ENCODE data around the gene DACT3.

GRCh38 chr19:46618670-46619231 is 42.2 kb downstream of the DACT3 start:
- TF ChIP-seq CTCF (IDR thresholded peaks at IDR 0.05; ENCODE audit: poor library complexity, severe bottlenecking) (no peak), RAD21 (conservative IDR thresholded peaks at IDR 0.05) (no peak), REST (IDR thresholded peaks at IDR 0.05; ENCODE audit: borderline replicate concordance) (no peak), EZH2 (IDR thresholded peaks at IDR 0.05; ENCODE audit: borderline replicate concordance, insufficient read depth, low read length, poor library complexity, severe bottlenecking) (no peak)

All from neural cell (in vitro differentiated cells).